ENCODE measurements around the gene SMIM11.

The SMIM11 gene

GRCh38 chr21:34336756-34337391, 38.4 kb upstream of the SMIM11 start:
- no peaks in the 10 kb centered on the region for H4K20me1 ChIP-seq (ENCODE audit: control insufficient read depth, insufficient read depth, low read depth, low read length)
- no peak overlapping the region for H3K4me3 ChIP-seq (ENCODE audit: low read length)
- H3K27ac ChIP-seq (ENCODE audit: low read depth, low read length) = no peak overlapping the region
- no peaks in the 10 kb centered on the region for H3K4me1 ChIP-seq (ENCODE audit: control insufficient read depth, low read length)
- no peaks in the 10 kb centered on the region for H3K36me3 ChIP-seq (ENCODE audit: control insufficient read depth, low read length)
- no peaks in the 10 kb centered on the region for H3K9me3 ChIP-seq (ENCODE audit: control insufficient read depth, insufficient read depth, low read length)
- H3F3A ChIP-seq (ENCODE audit: control insufficient read depth, insufficient read depth) = no peaks in the 10 kb centered on the region
- no peaks in the 10 kb centered on the region for H3K9me2 ChIP-seq (replicated peaks; ENCODE audit: control insufficient read depth, low read length)
- TF ChIP-seq EZH2phosphoT487 (IDR thresholded peaks at IDR 0.05; ENCODE audit: borderline replicate concordance, low read length) (no peak), CTCF (IDR thresholded peaks at IDR 0.05; ENCODE audit: low read depth, low read length, poor library complexity, severe bottlenecking) (no peak)
- H3K4me2 ChIP-seq (ENCODE audit: low read length) = no peak overlapping the region
- no peaks in the 10 kb centered on the region for H3K27me3 ChIP-seq (ENCODE audit: control insufficient read depth, low read length)
- no peaks in the 10 kb centered on the region for H3K79me2 ChIP-seq (ENCODE audit: control insufficient read depth, low read length)

- H4K20me1 ChIP-seq (ENCODE audit: control insufficient read depth, insufficient read depth, low read depth, low read length) = no peaks in the 10 kb centered on the region
- H3K9me3 ChIP-seq (ENCODE audit: control insufficient read depth, insufficient read depth, low read length) = no peaks in the 10 kb centered on the region
- no peaks in the 10 kb centered on the region for H3K36me3 ChIP-seq (ENCODE audit: control insufficient read depth, low read length)
- H3K4me3 ChIP-seq (ENCODE audit: low read length) = no peak overlapping the region
- no peak overlapping the region for H3K4me2 ChIP-seq (ENCODE audit: low read length)
- H3K27ac ChIP-seq (ENCODE audit: low read depth, low read length) = no peak overlapping the region
- no peaks in the 10 kb centered on the region for H3F3A ChIP-seq (ENCODE audit: control insufficient read depth, insufficient read depth)
- no peaks in the 10 kb centered on the region for H3K9me2 ChIP-seq (replicated peaks; ENCODE audit: control insufficient read depth, low read length)
- no peaks in the 10 kb centered on the region for H3K79me2 ChIP-seq (ENCODE audit: control insufficient read depth, low read length)
- no peaks in the 10 kb centered on the region for H3K4me1 ChIP-seq (ENCODE audit: control insufficient read depth, low read length)
- no peaks in the 10 kb centered on the region for H3K27me3 ChIP-seq (ENCODE audit: control insufficient read depth, low read length)
- TF ChIP-seq EZH2phosphoT487 (IDR thresholded peaks at IDR 0.05; ENCODE audit: borderline replicate concordance, low read length) = no peak
- TF ChIP-seq CTCF (IDR thresholded peaks at IDR 0.05; ENCODE audit: low read depth, low read length, poor library complexity, severe bottlenecking) = no peak
Observed at GRCh38 chr21:34337741-34338140, 37.6 kb upstream of the SMIM11 start.

- no peaks in the 10 kb centered on the region for H4K20me1 ChIP-seq (ENCODE audit: control insufficient read depth, insufficient read depth, low read depth, low read length)
- no peak for TF ChIP-seq EZH2phosphoT487 (IDR thresholded peaks at IDR 0.05; ENCODE audit: borderline replicate concordance, low read length)
- no peak for TF ChIP-seq CTCF (IDR thresholded peaks at IDR 0.05; ENCODE audit: low read depth, low read length, poor library complexity, severe bottlenecking)
- H3K9me2 ChIP-seq (replicated peaks; ENCODE audit: control insufficient read depth, low read length) = no peaks in the 10 kb centered on the region
- no peaks in the 10 kb centered on the region for H3K79me2 ChIP-seq (ENCODE audit: control insufficient read depth, low read length)
- no peak overlapping the region for H3K4me2 ChIP-seq (ENCODE audit: low read length)
- H3K4me3 ChIP-seq (ENCODE audit: low read length) = no peak overlapping the region
- no peaks in the 10 kb centered on the region for H3K4me1 ChIP-seq (ENCODE audit: control insufficient read depth, low read length)
- H3K9me3 ChIP-seq (ENCODE audit: control insufficient read depth, insufficient read depth, low read length) = no peaks in the 10 kb centered on the region
- H3F3A ChIP-seq (ENCODE audit: control insufficient read depth, insufficient read depth) = no peaks in the 10 kb centered on the region
- H3K36me3 ChIP-seq (ENCODE audit: control insufficient read depth, low read length) = no peaks in the 10 kb centered on the region
- no peak overlapping the region for H3K27ac ChIP-seq (ENCODE audit: low read depth, low read length)
- H3K27me3 ChIP-seq (ENCODE audit: control insufficient read depth, low read length) = no peaks in the 10 kb centered on the region
Observed at GRCh38 chr21:34338226-34338625, 37.1 kb upstream of the SMIM11 start.

All from DOHH2 (cell line).